Liver (tissue), 9 donors: ENCODE measurements around the gene KRTAP5-2. TPM values are rescaled to one million over a fixed set of nuclear protein-coding genes. Genes with fewer than 3 reads are reported as not detected.

Source experiments
- DNase-seq: peaks from one replicate; pipeline ENCODE4 v3.0.0-alpha.2; 2017; ENCODE audit warnings: low spot score
- H3K27ac ChIP-seq, 2 donors: one replicate each; pipeline ENCODE4 v1.7.0; 2013; ENCODE audit warnings: inconsistent platforms in 2 of 2, low read length in 2 of 2, control low read depth in 1 of 2, low read depth in 1 of 2, mild to moderate bottlenecking in 1 of 2
- H3K27me3 ChIP-seq, 4 donors: one replicate each; pipeline versions ENCODE4 v1.6.1 to v1.7.0; 2013; ENCODE audit warnings: low read length in 3 of 4, inconsistent platforms in 1 of 4, mild to moderate bottlenecking in 1 of 4, moderate library complexity in 1 of 4; ENCODE audit not compliant: control insufficient read depth in 4 of 4, insufficient read depth in 4 of 4
- H3K36me3 ChIP-seq, 4 donors: one replicate each; pipeline versions ENCODE4 v1.6.1 to v1.7.0; 2013; ENCODE audit warnings: low read length in 3 of 4, mild to moderate bottlenecking in 3 of 4, low read depth in 1 of 4, moderate library complexity in 1 of 4; ENCODE audit not compliant: control insufficient read depth in 4 of 4, insufficient read depth in 3 of 4
- H3K4me1 ChIP-seq, 4 donors: one replicate each; pipeline versions ENCODE4 v1.6.1 to v1.7.0; 2013; ENCODE audit warnings: low read length in 3 of 4, mild to moderate bottlenecking in 3 of 4, moderate library complexity in 1 of 4; ENCODE audit not compliant: control insufficient read depth in 4 of 4, insufficient read depth in 4 of 4
- H3K4me3 ChIP-seq, 3 donors: one replicate each; pipeline versions ENCODE4 v1.6.1 to v1.7.0; 2013; ENCODE audit warnings: low read length in 3 of 3, control low read depth in 1 of 3, low read depth in 1 of 3, mild to moderate bottlenecking in 1 of 3
- H3K9ac ChIP-seq, 2 donors: one replicate each; pipeline ENCODE4 v1.7.0; 2013; ENCODE audit warnings: low read length in 2 of 2, mild to moderate bottlenecking in 2 of 2, moderate library complexity in 2 of 2, control low read depth in 1 of 2, low read depth in 1 of 2
- H3K9me3 ChIP-seq, 4 donors: one replicate each; pipeline versions ENCODE4 v1.6.1 to v1.7.0; 2013; ENCODE audit warnings: low read length in 3 of 4; ENCODE audit not compliant: control insufficient read depth in 4 of 4
- CTCF ChIP-seq: fragments of 150-350 bp; IDR thresholded peaks from 2 replicates; pipeline ENCODE4 v1.5.1; 2017; ENCODE audit warnings: improper control_type of control experiment, low read depth, low read length; ENCODE audit not compliant: missing input control
- EGR1 ChIP-seq, 2 donors: IDR thresholded peaks; 2 replicates each; pipeline ENCODE4 v1.6.1; 2016 to 2018; ENCODE audit warnings: antibody characterized with exemption in 2 of 2, low read depth in 2 of 2
- FOXA1 ChIP-seq: IDR thresholded peaks from 2 replicates; pipeline ENCODE4 v1.6.1; 2016; ENCODE audit warnings: antibody characterized with exemption
- FOXA2 ChIP-seq: IDR thresholded peaks from 2 replicates; pipeline ENCODE4 v1.6.1; 2016; ENCODE audit warnings: antibody characterized with exemption
- GABPA ChIP-seq, 2 donors: IDR thresholded peaks in 1 of 2; conservative IDR thresholded peaks in 1 of 2; 2 replicates each; pipeline ENCODE4 v1.6.1; 2016; ENCODE audit warnings: antibody characterized with exemption in 2 of 2, mild to moderate bottlenecking in 1 of 2, moderate library complexity in 1 of 2
- HNF4A ChIP-seq, 2 donors: conservative IDR thresholded peaks; 2 replicates each; pipeline ENCODE4 v1.6.1; 2016; ENCODE audit warnings: antibody characterized with exemption in 2 of 2, mild to moderate bottlenecking in 2 of 2
- HNF4G ChIP-seq: IDR thresholded peaks from 2 replicates; pipeline ENCODE4 v1.6.1; 2016; ENCODE audit warnings: antibody characterized with exemption
- JUND ChIP-seq, 2 donors: IDR thresholded peaks; 2 replicates each; pipeline ENCODE4 v1.6.1; 2016; ENCODE audit warnings: antibody characterized with exemption in 2 of 2
- MAX ChIP-seq: IDR thresholded peaks from 2 replicates; pipeline ENCODE4 v1.6.1; 2016; ENCODE audit warnings: antibody characterized with exemption
- NR2F2 ChIP-seq: IDR thresholded peaks from 2 replicates; pipeline ENCODE4 v1.6.1; 2016; ENCODE audit warnings: antibody characterized with exemption
- RAD21 ChIP-seq, 2 donors: IDR thresholded peaks; 2 replicates each; pipeline ENCODE4 v1.6.1; 2016; ENCODE audit warnings: antibody characterized with exemption in 2 of 2, mild to moderate bottlenecking in 2 of 2
- REST ChIP-seq: IDR thresholded peaks from 2 replicates; pipeline ENCODE4 v1.6.1; 2016; ENCODE audit warnings: antibody characterized with exemption, mild to moderate bottlenecking
- RXRA ChIP-seq, 2 donors: IDR thresholded peaks; 2 replicates each; pipeline ENCODE4 v1.6.1; 2017 to 2018; ENCODE audit warnings: antibody characterized with exemption in 2 of 2, mild to moderate bottlenecking in 1 of 2
- SP1 ChIP-seq: IDR thresholded peaks from 2 replicates; pipeline ENCODE4 v1.6.1; 2018; ENCODE audit warnings: antibody characterized with exemption, mild to moderate bottlenecking
- TAF1 ChIP-seq: conservative IDR thresholded peaks from 2 replicates; pipeline ENCODE4 v1.6.1; 2016; ENCODE audit warnings: antibody characterized with exemption, mild to moderate bottlenecking
- WGBS: extraction: QIAGEN DNeasy Blood & Tissue Kit; methylation state at CpG from one replicate; pipeline ENCODE4 v1.1.7; 2013; 5-methylcytosine and 5-hydroxymethylcytosine counted together
- polyA plus RNA-seq, 2 donors: library from polyadenylated mRNA; stranded (reverse) in 1 of 2; unstranded in 1 of 2; fragments of 200-250 nt in 1 of 2; fragments of >200 nt in 1 of 2; fragmentation: Nextera tagmentation in 1 of 2; extraction: Ambion mirVana in 1 of 2; gene quantifications; one replicate each; pipeline versions ENCODE4 v1.2.1 to v1.2.3, GENCODE V29; 2013 to 2015
- total RNA-seq, 2 donors: library from RNA; depleted of rRNA; stranded (reverse); fragments of >200 nt; gene quantifications; one replicate each; pipeline ENCODE4 v1.2.3, GENCODE V29; 2014
- donor health status: healthy.
- donor health status: healthy.
- donor health status: healthy.
- donor health status: healthy.
- donor health status: healthy.

The KRTAP5-2 gene
- total and polyA plus RNA-seq, 4 donors: 0.08 TPM; not detected in 3

GRCh38 chr11:1638344-1638743 lies 40.2 kb upstream of the KRTAP5-2 start:
- Histone ChIP-seq H3K9ac (no peak overlapping the region), H3K36me3 (no peaks in the 10 kb centered on the region), H3K27me3 (peaks cover 0 to 4% (median 1%) of the 10 kb centered on the region in 4 donors), H3K4me1 (no peaks in the 10 kb centered on the region), H3K27ac (no peak overlapping the region), H3K4me3 (no peak overlapping the region), H3K9me3 (no peaks in the 10 kb centered on the region)
- WGBS: 63% methylated on average over 8 of the region's 8 CpGs
- TF ChIP-seq NR2F2 (no peak), JUND (IDR thresholded peaks at IDR 0.05) (no peak), REST (no peak), HNF4A (conservative IDR thresholded peaks at IDR 0.05) (no peak), EGR1 (IDR thresholded peaks at IDR 0.05; ENCODE audit: low read depth in 2 of 2) (no peak), RAD21 (IDR thresholded peaks at IDR 0.05) (no peak), RXRA (IDR thresholded peaks at IDR 0.05) (no peak), CTCF (no peak), FOXA2 (no peak), SP1 (no peak), FOXA1 (no peak), MAX (no peak), TAF1 (no peak), GABPA (IDR thresholded peaks at IDR 0.05 in 1 of 2, conservative IDR thresholded peaks at IDR 0.05 in 1 of 2) (no peak), HNF4G (no peak)
- DNase-seq: no peak

GRCh38 chr11:1637628-1638027 lies 39.5 kb upstream of the KRTAP5-2 start:
- no peaks in the 10 kb centered on the region for H3K4me1 ChIP-seq
- H3K36me3 ChIP-seq: no peaks in the 10 kb centered on the region
- H3K27ac ChIP-seq: no peak overlapping the region
- no peak overlapping the region for H3K4me3 ChIP-seq
- no peaks in the 10 kb centered on the region for H3K9me3 ChIP-seq
- no peak overlapping the region for H3K9ac ChIP-seq
- WGBS: 91% methylated on average over 2 of the region's 2 CpGs
- no peak for DNase-seq
- TF ChIP-seq TAF1: no peak
- peaks cover 0 to 4% (median 1%) of the 10 kb centered on the region in 4 donors for H3K27me3 ChIP-seq
